H1 (cell line): ENCODE results near the gene PIP4K2C. TPM values are rescaled to one million over a fixed set of nuclear protein-coding genes. Genes with fewer than 3 reads are reported as not detected.

Experiments
- CTCF ChIA-PET: fragments of 300-600 bp; sonication (Branson Sonifier 250); formaldehyde crosslinking; loops from one replicate; lab custom pipeline; 2021; ENCODE audit not compliant: partially characterized antibody; lab: Charles Lee
- POLR2A ChIA-PET: fragments of 300-600 bp; sonication (Branson Sonifier 250); formaldehyde crosslinking; loops from one replicate; lab custom pipeline; 2021; ENCODE audit warnings: inconsistent platforms; ENCODE audit not compliant: partially characterized antibody; lab: Charles Lee
- DNase-seq, 2 experiments: peaks; one replicate each; pipeline versions ENCODE4 v3.0.0 to v3.0.0-alpha.2; 2010 to 2022; ENCODE audit warnings: low spot score in 2 of 2, low read depth in 1 of 2, mixed read lengths in 1 of 2
- FAIRE-seq: peaks from 2 replicates; lab custom pipeline; 2011; peaks lifted over from hg19 to GRCh38; lab: Jason Lieb, UNC
- H2AFZ ChIP-seq: 2 replicates; pipeline ENCODE4 v1.8.1; 2012; ENCODE audit warnings: low read length, inconsistent platforms
- H2AK5ac ChIP-seq: 2 replicates; pipeline ENCODE4 v1.6.1; 2013; ENCODE audit warnings: low read depth, low read length
- H2BK120ac ChIP-seq: replicated peaks from 2 replicates; pipeline ENCODE3; 2013; ENCODE audit warnings: low read depth, low read length, inconsistent platforms
- H2BK12ac ChIP-seq: 2 replicates; pipeline ENCODE4 v1.6.1; 2013; ENCODE audit warnings: low read depth, low read length
- H2BK15ac ChIP-seq: 2 replicates; pipeline ENCODE4 v1.6.1; 2013; ENCODE audit warnings: low read length
- H2BK20ac ChIP-seq: 2 replicates; pipeline ENCODE4 v1.6.1; 2013; ENCODE audit warnings: low read length
- H2BK5ac ChIP-seq: 2 replicates; pipeline ENCODE4 v1.6.1; 2013; ENCODE audit warnings: low read depth, low read length
- H3K14ac ChIP-seq: 2 replicates; pipeline ENCODE4 v1.6.1; 2013; ENCODE audit warnings: inconsistent platforms; ENCODE audit not compliant: insufficient read length
- H3K18ac ChIP-seq: 2 replicates; pipeline ENCODE4 v1.6.1; 2013; ENCODE audit warnings: low read length; ENCODE audit errors: extremely low read depth
- H3K23ac ChIP-seq: 2 replicates; pipeline ENCODE4 v1.6.1; 2013; ENCODE audit warnings: inconsistent platforms; ENCODE audit not compliant: insufficient read length
- H3K23me2 ChIP-seq: 2 replicates; pipeline ENCODE4 v1.6.1; 2013; ENCODE audit warnings: low read depth, low read length
- H3K27ac ChIP-seq: 2 replicates; pipeline ENCODE4 v1.6.1; 2011; ENCODE audit warnings: low read depth, low read length, inconsistent platforms
- H3K27me3 ChIP-seq, 4 experiments: replicated peaks in 1 of 4; 1 replicate in 1 of 4; 2 replicates in 3 of 4; pipeline versions ENCODE4 v1.6.1 to v1.8.1; 2011 to 2013; ENCODE audit warnings: low read length in 3 of 4, mild to moderate bottlenecking in 3 of 4, inconsistent platforms in 2 of 4, mixed read lengths in 2 of 4, moderate library complexity in 1 of 4; ENCODE audit not compliant: control insufficient read depth in 3 of 4, insufficient read depth in 3 of 4; ENCODE audit errors: extremely low read depth in 1 of 4
- H3K36me3 ChIP-seq, 4 experiments: 2 replicates each; pipeline versions ENCODE4 v1.6.1 to v1.8.1; 2011 to 2013; ENCODE audit warnings: mild to moderate bottlenecking in 4 of 4, low read length in 3 of 4, moderate library complexity in 2 of 4, control low read depth in 1 of 4, inconsistent platforms in 1 of 4; ENCODE audit not compliant: insufficient read depth in 4 of 4, control insufficient read depth in 2 of 4
- H3K4ac ChIP-seq: replicated peaks from 2 replicates; pipeline ENCODE3; 2013; ENCODE audit warnings: low read length, low read depth, mixed read lengths, inconsistent platforms; ENCODE audit not compliant: insufficient read length
- H3K4me1 ChIP-seq, 4 experiments: replicated peaks in 1 of 4; 1 replicate in 1 of 4; 2 replicates in 3 of 4; pipeline versions ENCODE4 v1.6.1 to v1.8.1; 2011 to 2013; ENCODE audit warnings: low read length in 3 of 4, inconsistent platforms in 2 of 4, mixed read lengths in 1 of 4; ENCODE audit not compliant: insufficient read depth in 4 of 4, control insufficient read depth in 3 of 4
- H3K4me2 ChIP-seq, 2 experiments: 2 replicates each; pipeline versions ENCODE4 v1.6.1 to v1.8.1; 2011 to 2013; ENCODE audit warnings: low read depth in 2 of 2, low read length in 2 of 2, control low read depth in 1 of 2, inconsistent platforms in 1 of 2, mild to moderate bottlenecking in 1 of 2; ENCODE audit not compliant: insufficient read depth in 1 of 2
- H3K4me3 ChIP-seq, 4 experiments: fragments of 200-600, 300-600 bp in 1 of 4; sonication (generic), shearing (Covaris generic), sonication (Bioruptor Twin) in 1 of 4; 2 replicates each; pipeline versions ENCODE4 v1.5.1 to v1.8.1; 2011 to 2016; ENCODE audit warnings: low read length in 4 of 4, low read depth in 3 of 4, control low read depth in 2 of 4, inconsistent platforms in 2 of 4, mild to moderate bottlenecking in 2 of 4, mixed read lengths in 1 of 4, moderate library complexity in 1 of 4; ENCODE audit not compliant: insufficient read depth in 2 of 4; ENCODE audit errors: extremely low read depth in 1 of 4
- H3K56ac ChIP-seq: replicated peaks from 2 replicates; pipeline ENCODE3; 2013; ENCODE audit warnings: low read depth, mild to moderate bottlenecking, mixed read lengths, low read length, inconsistent platforms; ENCODE audit not compliant: insufficient read length
- H3K79me1 ChIP-seq: 2 replicates; pipeline ENCODE4 v1.6.1; 2013; ENCODE audit warnings: low read depth, low read length, control low read depth
- H3K79me2 ChIP-seq, 2 experiments: 2 replicates each; pipeline versions ENCODE4 v1.6.1 to v1.8.1; 2012 to 2013; ENCODE audit warnings: low read length in 2 of 2, mild to moderate bottlenecking in 2 of 2, inconsistent platforms in 1 of 2; ENCODE audit not compliant: insufficient read depth in 2 of 2, control insufficient read depth in 1 of 2
- H3K9ac ChIP-seq, 4 experiments: replicated peaks in 1 of 4; 1 replicate in 1 of 4; 2 replicates in 3 of 4; pipeline versions ENCODE4 v1.6.1 to v1.8.1; 2011 to 2013; ENCODE audit warnings: low read depth in 3 of 4, low read length in 3 of 4, control low read depth in 2 of 4, mild to moderate bottlenecking in 2 of 4, moderate library complexity in 2 of 4, inconsistent platforms in 1 of 4; ENCODE audit errors: extremely low read depth in 1 of 4
- H3K9me3 ChIP-seq, 2 experiments: 2 replicates each; pipeline versions ENCODE4 v1.6.1 to v1.8.1; 2012 to 2013; ENCODE audit warnings: mild to moderate bottlenecking in 2 of 2, moderate library complexity in 2 of 2, control low read depth in 1 of 2, inconsistent platforms in 1 of 2, low read depth in 1 of 2, low read length in 1 of 2, mixed read lengths in 1 of 2; ENCODE audit not compliant: insufficient read depth in 2 of 2
- H4K20me1 ChIP-seq, 2 experiments: replicated peaks in 1 of 2; 2 replicates each; pipeline versions ENCODE3 to v1.8.1; 2011 to 2013; ENCODE audit warnings: inconsistent platforms in 2 of 2, low read length in 2 of 2, mild to moderate bottlenecking in 1 of 2; ENCODE audit not compliant: insufficient read depth in 2 of 2, control insufficient read depth in 1 of 2
- H4K5ac ChIP-seq: 2 replicates; pipeline ENCODE4 v1.6.1; 2013; ENCODE audit warnings: low read length, low read depth, mixed read lengths, inconsistent platforms; ENCODE audit not compliant: insufficient read length
- H4K8ac ChIP-seq: 2 replicates; pipeline ENCODE4 v1.8.0; 2013; ENCODE audit warnings: mild to moderate bottlenecking, moderate library complexity, low read length, inconsistent platforms; ENCODE audit not compliant: insufficient read depth; ENCODE audit errors: extremely low read depth
- H4K91ac ChIP-seq: replicated peaks from 2 replicates; pipeline ENCODE3; 2013; ENCODE audit warnings: low read length, mixed read lengths, inconsistent platforms; ENCODE audit not compliant: insufficient read length
- HDAC6 ChIP-seq: IDR thresholded peaks from one replicate; pipeline ENCODE4 v1.7.1; 2012; ENCODE audit warnings: low read depth, mild to moderate bottlenecking, inconsistent platforms, low read length, moderate library complexity
- MAX ChIP-seq: IDR thresholded peaks from 2 replicates; pipeline ENCODE4 v1.6.1; 2012; ENCODE audit warnings: inconsistent platforms
- WGBS, 2 experiments: shearing (Covaris generic) in 1 of 2; methylation state at CpG; one replicate each; pipeline versions ENCODE4 v1.1.6 to v1.1.7; 2013 to 2015; ENCODE audit warnings: low lambda C conversion rate in 2 of 2, mixed read lengths in 2 of 2, inconsistent platforms in 1 of 2, low coverage in 1 of 2, missing lambda C conversion rate in 1 of 2; ENCODE audit not compliant: insufficient replicate concordance in 2 of 2, insufficient coverage in 1 of 2, insufficient read length in 1 of 2; ENCODE audit errors: extremely low coverage in 1 of 2, missing lambda C conversion rate in 1 of 2; 5-methylcytosine and 5-hydroxymethylcytosine counted together
- polyA plus RNA-seq, 7 experiments: library from polyadenylated mRNA; depleted of rRNA in 3 of 7; stranded (reverse) in 5 of 7; unstranded in 2 of 7; fragments of >200 nt in 5 of 7; fragments of 200-250 nt in 2 of 7; gene quantifications; 1 replicate in 5 of 7; 2 replicates in 1 of 7; 4 replicates in 1 of 7; pipeline versions ENCODE4 v1.2.1 to v1.2.3, GENCODE V29; 2011 to 2013; ENCODE audit warnings: missing spikeins in 2 of 7, mixed read lengths in 2 of 7
- total RNA-seq: library from RNA; stranded (reverse); fragmentation: NEBNext Ultra II Directional; extraction: Animal tissue kit (Norgen Biotek cat#: 25700); gene quantifications from 2 replicates; pipeline ENCODE4 v1.2.1, GENCODE V29; 2021

PIP4K2C gene
- total and polyA plus RNA-seq, 2 of the 8 experiments (the other 6 are each of a cell fraction or from before 2014, with no cell fraction given) = 25.0 to 27.1 TPM

- peaks cover 4 to 5% of the 10 kb centered on the region in 2 experiments for H4K20me1 ChIP-seq
- peak overlapping the region; percentile 17 for H3K56ac ChIP-seq
- H2AFZ ChIP-seq = no peak overlapping the region
- H3K23me2 ChIP-seq = no peaks in the 10 kb centered on the region
- no peaks in the 10 kb centered on the region for H3K4me1 ChIP-seq
- H3K9ac ChIP-seq = no peak overlapping the region
- H2AK5ac ChIP-seq = no peak overlapping the region
- H2BK120ac ChIP-seq = no peak overlapping the region
- H2BK12ac ChIP-seq = no peak overlapping the region
- FAIRE-seq = no peak
- H3K4me3 ChIP-seq = no peak overlapping the region
- H4K91ac ChIP-seq = no peak overlapping the region
- no peak overlapping the region for H3K4ac ChIP-seq
- H3K23ac ChIP-seq = no peak overlapping the region
- no peaks in the 10 kb centered on the region for H3K79me2 ChIP-seq
- no peak overlapping the region for H3K14ac ChIP-seq
- TF ChIP-seq MAX = no peak
- TF ChIP-seq HDAC6 = no peak
- no peak overlapping the region for H2BK20ac ChIP-seq
- DNase-seq = no peak
- CTCF ChIA-PET = interaction anchor here (0.6 to 7.8 kb wide), 29 partner anchors 7 to 240 kb away, joined by 3 to 201 read pairs (median 9); partner anchors contain the start of genes ARHGEF25, B4GALNT1 and OS9
- peaks cover 10 to 45% (median 22%) of the 10 kb centered on the region in 4 experiments for H3K36me3 ChIP-seq
- H3K18ac ChIP-seq = no peak overlapping the region
- POLR2A ChIA-PET = no interaction called here
- H4K8ac ChIP-seq = no peak overlapping the region
- H3K27ac ChIP-seq = no peak overlapping the region
- 100% methylated on average over 1 of the region's 1 CpG; no CpG with 5 or more reads in 1 of the 2 experiments for WGBS, 2 experiments
- H3K79me1 ChIP-seq = no peaks in the 10 kb centered on the region
- H2BK15ac ChIP-seq = no peak overlapping the region
- no peak overlapping the region for H2BK5ac ChIP-seq
- no peaks in the 10 kb centered on the region for H3K9me3 ChIP-seq
- no peaks in the 10 kb centered on the region for H3K27me3 ChIP-seq
- no peak overlapping the region for H4K5ac ChIP-seq
- H3K4me2 ChIP-seq = no peak overlapping the region
Measured at GRCh38 chr12:57582440-57582839, 8.6 kb upstream of the PIP4K2C start.
